ENCODE results near the gene ACIN1. TPM values are rescaled to one million over a fixed set of nuclear protein-coding genes. Genes with fewer than 3 reads are reported as not detected.

The ACIN1 gene
- total and polyA plus RNA-seq, 10 of the 15 experiments (the other 5 are each of a cell fraction or from before 2014, with no cell fraction given), result 4.3 to 148 (median 93.4) TPM

GRCh38 chr14:23062002-23062401 is 32.9 kb downstream of the ACIN1 start (continued):
- TF ChIP-seq, protein P1, sequence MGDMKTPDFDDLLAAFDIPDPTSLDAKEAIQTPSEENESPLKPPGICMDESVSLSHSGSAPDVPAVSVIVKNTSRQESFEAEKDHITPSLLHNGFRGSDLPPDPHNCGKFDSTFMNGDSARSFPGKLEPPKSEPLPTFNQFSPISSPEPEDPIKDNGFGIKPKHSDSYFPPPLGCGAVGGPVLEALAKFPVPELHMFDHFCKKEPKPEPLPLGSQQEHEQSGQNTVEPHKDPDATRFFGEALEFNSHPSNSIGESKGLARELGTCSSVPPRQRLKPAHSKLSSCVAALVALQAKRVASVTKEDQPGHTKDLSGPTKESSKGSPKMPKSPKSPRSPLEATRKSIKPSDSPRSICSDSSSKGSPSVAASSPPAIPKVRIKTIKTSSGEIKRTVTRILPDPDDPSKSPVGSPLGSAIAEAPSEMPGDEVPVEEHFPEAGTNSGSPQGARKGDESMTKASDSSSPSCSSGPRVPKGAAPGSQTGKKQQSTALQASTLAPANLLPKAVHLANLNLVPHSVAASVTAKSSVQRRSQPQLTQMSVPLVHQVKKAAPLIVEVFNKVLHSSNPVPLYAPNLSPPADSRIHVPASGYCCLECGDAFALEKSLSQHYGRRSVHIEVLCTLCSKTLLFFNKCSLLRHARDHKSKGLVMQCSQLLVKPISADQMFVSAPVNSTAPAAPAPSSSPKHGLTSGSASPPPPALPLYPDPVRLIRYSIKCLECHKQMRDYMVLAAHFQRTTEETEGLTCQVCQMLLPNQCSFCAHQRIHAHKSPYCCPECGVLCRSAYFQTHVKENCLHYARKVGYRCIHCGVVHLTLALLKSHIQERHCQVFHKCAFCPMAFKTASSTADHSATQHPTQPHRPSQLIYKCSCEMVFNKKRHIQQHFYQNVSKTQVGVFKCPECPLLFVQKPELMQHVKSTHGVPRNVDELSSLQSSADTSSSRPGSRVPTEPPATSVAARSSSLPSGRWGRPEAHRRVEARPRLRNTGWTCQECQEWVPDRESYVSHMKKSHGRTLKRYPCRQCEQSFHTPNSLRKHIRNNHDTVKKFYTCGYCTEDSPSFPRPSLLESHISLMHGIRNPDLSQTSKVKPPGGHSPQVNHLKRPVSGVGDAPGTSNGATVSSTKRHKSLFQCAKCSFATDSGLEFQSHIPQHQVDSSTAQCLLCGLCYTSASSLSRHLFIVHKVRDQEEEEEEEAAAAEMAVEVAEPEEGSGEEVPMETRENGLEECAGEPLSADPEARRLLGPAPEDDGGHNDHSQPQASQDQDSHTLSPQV (IDR thresholded peaks at IDR 0.05), result no peak
- TF ChIP-seq ZNF24 (IDR thresholded peaks at IDR 0.05), result no peak
- no peak for TF ChIP-seq SRF (IDR thresholded peaks at IDR 0.05; ENCODE audit: low read depth in 2 of 2, low read length in 2 of 2)
- no peak for TF ChIP-seq ZSCAN29 (IDR thresholded peaks at IDR 0.05)

DNA sequence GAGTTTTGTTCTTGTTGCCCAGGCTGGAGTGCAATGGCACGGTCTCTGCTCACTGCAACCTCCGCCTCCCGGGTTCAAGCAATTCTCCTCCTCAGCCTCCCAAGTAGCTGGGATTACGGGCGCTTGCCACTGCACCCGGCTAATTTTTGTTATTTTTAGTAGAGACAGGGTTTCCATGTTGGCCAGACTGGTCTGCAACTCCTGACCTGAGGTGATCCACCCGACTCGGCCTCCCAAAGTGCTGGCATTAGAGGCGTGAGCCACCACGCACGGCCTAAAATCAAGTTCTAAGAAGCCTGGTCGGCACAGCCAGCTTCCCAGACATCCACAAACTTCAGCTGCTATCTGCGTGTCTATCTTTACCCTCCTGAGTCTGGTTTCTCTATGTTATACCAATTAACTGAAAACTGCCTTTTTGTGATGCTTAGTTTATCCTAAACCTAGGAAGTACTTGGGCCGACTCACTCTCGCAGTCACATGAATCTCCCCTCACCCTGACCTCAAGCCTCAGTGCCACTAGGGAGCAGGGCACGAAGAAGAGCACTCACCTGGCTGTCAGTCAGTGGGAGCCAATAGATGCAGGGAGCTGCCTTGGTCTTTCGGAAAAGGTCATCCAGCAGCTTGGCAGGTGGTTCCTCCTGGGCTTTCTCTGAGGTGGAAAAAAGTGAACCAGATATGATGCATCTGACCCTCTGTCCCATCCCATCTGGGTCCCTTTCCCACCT is 34.2 kb downstream of the ACIN1 start:
- in situ Hi-C loops (cut with MboI), result no loop called here
- no TSS peak for BruUV-seq (replicated peaks)
- no peak for TF ChIP-seq SREBF1 (IDR thresholded peaks at IDR 0.05; ENCODE audit: low read length)
- no peak for TF ChIP-seq NFIC (IDR thresholded peaks at IDR 0.05; ENCODE audit: low read depth, low read length)
- no peak for TF ChIP-seq HCFC1 (IDR thresholded peaks at IDR 0.05; ENCODE audit: low read length)
- no peak for TF ChIP-seq POLR2AphosphoS2 (IDR thresholded peaks at IDR 0.05; ENCODE audit: low read depth, low read length)
- no peak for TF ChIP-seq IKZF1 (conservative IDR thresholded peaks at IDR 0.05)
- TF ChIP-seq GABPA (IDR thresholded peaks at IDR 0.05; ENCODE audit: low read depth), result no peak
- TF ChIP-seq USF1 (IDR thresholded peaks at IDR 0.05; ENCODE audit: borderline replicate concordance, extremely low read length, insufficient read depth, low read depth, low read length), result no peak
- no peak overlapping the region for H2AFZ ChIP-seq (ENCODE audit: control insufficient read depth, low read depth, low read length)
- H3K27ac ChIP-seq (ENCODE audit: control insufficient read depth, insufficient read depth), result no peak overlapping the region
- peaks cover 12% of the 10 kb centered on the region for H3K4me1 ChIP-seq (ENCODE audit: control insufficient read depth, insufficient read depth, low read length)
- no peak for ATAC-seq
- ChIA-PET CTCF (interaction anchor here (0.7 to 18.3 kb wide), 10 partner anchors 8 to 130 kb away, joined by 3 to 853 read pairs (median 6); partner anchors contain the start of gene AJUBA), RAD21 (ENCODE audit: unreplicated experiment) (interaction anchor here (0.9 to 10.8 kb wide), 3 partner anchors 67 to 81 kb away, joined by 3 to 224 read pairs (median 166); partner anchors contain the start of gene AJUBA), POLR2A (interaction anchor here (1.4 to 2.0 kb wide), 3 partner anchors 8 to 74 kb away, joined by 3 to 6 read pairs (median 4); no protein-coding TSS in a partner anchor), SMC1A (ENCODE audit: uncharacterized antibody, unreplicated experiment) (interaction anchor here (0.7 to 8.7 kb wide), 6 partner anchors 8 to 1919 kb away, joined by 3 to 156 read pairs (median 7); no protein-coding TSS in a partner anchor)
- DNase-seq (ENCODE audit: low read depth, low spot score), result no peak
- H3K79me2 ChIP-seq (ENCODE audit: control insufficient read depth, insufficient read depth, low read length), result no peaks in the 10 kb centered on the region
- no peak overlapping the region for H3K4me3 ChIP-seq
- WGBS (ENCODE audit: insufficient coverage, insufficient replicate concordance, low lambda C conversion rate, missing lambda C conversion rate), result 96% methylated on average over 17 of the region's 17 CpGs
- H3K27me3 ChIP-seq (replicated peaks in 1 of 2; ENCODE audit: control insufficient read depth in 2 of 2, insufficient read depth in 2 of 2, low read length in 1 of 2), result no peaks in the 10 kb centered on the region
- H3K9ac ChIP-seq (ENCODE audit: control insufficient read depth, insufficient read depth, low read length), result no peak overlapping the region
- H3K4me2 ChIP-seq (ENCODE audit: control insufficient read depth, insufficient read depth), result no peak overlapping the region
- H3K9me3 ChIP-seq (replicated peaks; ENCODE audit: control insufficient read depth, insufficient read depth, low read length), result no peaks in the 10 kb centered on the region
- no peaks in the 10 kb centered on the region; the same call in 1 of the 2 replicates for H4K20me1 ChIP-seq (ENCODE audit: control insufficient read depth, insufficient read depth)
- H3K36me3 ChIP-seq (ENCODE audit: control insufficient read depth in 2 of 2, insufficient read depth in 2 of 2, low read length in 1 of 2), result peaks cover 29 to 37% of the 10 kb centered on the region in 2 experiments
- intact Hi-C loops (cut with micrococcal nuclease; ENCODE audit: unreplicated experiment), result no loop called here
- no peak for FAIRE-seq

All from GM12878 (cell line).